Right cardiac atrium (tissue), 5 donors: ENCODE measurements around the gene RPRM. TPM values are rescaled to one million over a fixed set of nuclear protein-coding genes. Genes with fewer than 3 reads are reported as not detected.
"Not testable (repeated sequence)": the region's sequence is repeated elsewhere in the genome, so short reads cannot be mapped to it uniquely, and the experiment has no call there.

Experiments used
- ATAC-seq, 2 donors: fragments of 200-7000 bp; cut with Tn5 transposase; one replicate each; pipeline versions ENCODE4 v1.8.0 to v1.9.1; 2020; ENCODE audit warnings: moderate library complexity in 2 of 2, mild to moderate bottlenecking in 1 of 2
- DNase-seq, 3 donors: peaks; one replicate each; pipeline ENCODE4 v3.0.0-alpha.2; 2020
- H3K27ac ChIP-seq: one replicate; pipeline ENCODE4 v1.5.1; 2013; ENCODE audit warnings: mild to moderate bottlenecking, low read length, control low read depth, moderate library complexity
- H3K27me3 ChIP-seq: one replicate; pipeline ENCODE4 v1.6.1; 2013; ENCODE audit not compliant: control insufficient read depth, insufficient read depth
- H3K4me1 ChIP-seq: one replicate; pipeline ENCODE4 v1.6.1; 2013; ENCODE audit warnings: low read length; ENCODE audit not compliant: control insufficient read depth, insufficient read depth
- H3K4me3 ChIP-seq: one replicate; pipeline ENCODE4 v1.5.1; 2013; ENCODE audit warnings: low read length, control low read depth
- H3K9me3 ChIP-seq: one replicate; pipeline ENCODE4 v1.6.1; 2013; ENCODE audit warnings: low read length; ENCODE audit not compliant: control insufficient read depth
- WGBS: extraction: QIAGEN DNeasy Blood & Tissue Kit; methylation state at CpG from one replicate; pipeline ENCODE4 v1.1.7; 2013; 5-methylcytosine and 5-hydroxymethylcytosine counted together
- intact Hi-C, 4 donors: fragments of 100-400 bp; cut with DNase I; formaldehyde crosslinking; loops; one replicate each; pipeline versions ENCODE4 v1.11.0 to v1.14.0; 2022 to 2023
- polyA plus RNA-seq: library from polyadenylated mRNA; stranded (reverse); fragments of 200-250 nt; gene quantifications from one replicate; pipeline ENCODE4 v1.2.3, GENCODE V29; 2013
- total RNA-seq, 4 donors: library from RNA; stranded (reverse); fragmentation: NEBNext Ultra II Directional; extraction: Animal tissue kit (Norgen Biotek cat#: 25700); gene quantifications; one replicate each; pipeline ENCODE4 v1.2.1, GENCODE V29; 2021
- donor health status: healthy with polysubstance abuse.
- donor health status: DM: no; HTN: yes; CAD: no.
- donor health status: DM: no; HTN: no; CAD: no.
- donor health status: DM: no; HTN: yes; CAD: no; lungs with severe emphysema.
- donor health status: DM: yes; HTN: yes; CAD: no.

RPRM gene
- total and polyA plus RNA-seq, 5 donors = 0.22 to 0.32 (median 0.26) TPM; not detected in 2

- no peaks in the 10 kb centered on the region for H3K4me1 ChIP-seq
- H3K9me3 ChIP-seq = no peaks in the 10 kb centered on the region
- H3K4me3 ChIP-seq = no peak overlapping the region
- no peak overlapping the region for H3K27ac ChIP-seq
- intact Hi-C loops = no loop called here
- H3K27me3 ChIP-seq = no peaks in the 10 kb centered on the region
- DNase-seq (no peak), ATAC-seq (no peak)
- 85% methylated on average over 21 of the region's 21 CpGs for WGBS
Observed at GRCh38 chr2:153455403-153455802, 23.2 kb downstream of the RPRM start.

GRCh38 chr2:153451611-153452010, 27.0 kb downstream of the RPRM start:
- Histone ChIP-seq H3K4me3 (no peak overlapping the region), H3K27ac (no peak overlapping the region), H3K4me1 (no peaks in the 10 kb centered on the region), H3K9me3 (no peaks in the 10 kb centered on the region), H3K27me3 (no peaks in the 10 kb centered on the region)
- intact Hi-C loops = no loop called here
- no peak for ATAC-seq
- 86% methylated on average over 5 of the region's 5 CpGs for WGBS
- DNase-seq = no peak

GRCh38 chr2:153443106-153443505, 35.5 kb downstream of the RPRM start:
- Histone ChIP-seq H3K4me1 (no peaks in the 10 kb centered on the region), H3K4me3 (no peak overlapping the region), H3K27ac (no peak overlapping the region), H3K27me3 (no peaks in the 10 kb centered on the region), H3K9me3 (no peaks in the 10 kb centered on the region)
- no peak for ATAC-seq
- WGBS = 57% methylated on average over 4 of the region's 4 CpGs
- intact Hi-C loops = no loop called here
- no peak for DNase-seq

- H3K27ac ChIP-seq, H3K9me3 ChIP-seq, intact Hi-C loops, ATAC-seq, H3K4me1 ChIP-seq, DNase-seq, H3K4me3 ChIP-seq, H3K27me3 ChIP-seq: not testable (repeated sequence)
- 65% methylated on average over 5 of the region's 5 CpGs for WGBS
Observed at GRCh38 chr2:153442616-153443015, 35.9 kb downstream of the RPRM start.

GRCh38 chr2:153440090-153440489, 38.5 kb downstream of the RPRM start:
- H3K27me3 ChIP-seq, DNase-seq, H3K27ac ChIP-seq, ATAC-seq, H3K4me1 ChIP-seq, intact Hi-C loops, H3K9me3 ChIP-seq, H3K4me3 ChIP-seq: not testable (repeated sequence)
- 87% methylated on average over 2 of the region's 2 CpGs for WGBS

GRCh38 chr2:153433403-153433802, 45.2 kb downstream of the RPRM start:
- DNase-seq = no peak
- ATAC-seq = no peak
- WGBS = 77% methylated on average over 3 of the region's 3 CpGs

GRCh38 chr2:153432381-153432780, 46.2 kb downstream of the RPRM start:
- no peaks in the 10 kb centered on the region for H3K4me1 ChIP-seq
- H3K9me3 ChIP-seq = no peaks in the 10 kb centered on the region
- ATAC-seq (no peak), DNase-seq (no peak)
- H3K27ac ChIP-seq = no peak overlapping the region
- intact Hi-C loops = no loop called here
- no peak overlapping the region for H3K4me3 ChIP-seq
- 46% methylated on average over 2 of the region's 2 CpGs for WGBS
- no peaks in the 10 kb centered on the region for H3K27me3 ChIP-seq

More at GRCh38 chr2:153433403-153433802, 45.2 kb downstream of the RPRM start:
- no peak overlapping the region for H3K4me3 ChIP-seq
- H3K27ac ChIP-seq = no peak overlapping the region
- intact Hi-C loops = no loop called here
- no peaks in the 10 kb centered on the region for H3K4me1 ChIP-seq
- H3K27me3 ChIP-seq = no peaks in the 10 kb centered on the region
- H3K9me3 ChIP-seq = no peaks in the 10 kb centered on the region

GRCh38 chr2:153431114-153431513, 47.4 kb downstream of the RPRM start:
- Histone ChIP-seq H3K9me3 (no peaks in the 10 kb centered on the region), H3K4me1 (no peaks in the 10 kb centered on the region), H3K27me3 (no peaks in the 10 kb centered on the region), H3K27ac (no peak overlapping the region), H3K4me3 (no peak overlapping the region)
- intact Hi-C loops = no loop called here
- DNase-seq = no peak
- WGBS = 69% methylated on average over 1 of the region's 1 CpG
- no peak for ATAC-seq
